Right lobe of liver (tissue), 6 donors: ENCODE measurements around the gene CCK. TPM values are rescaled to one million over a fixed set of nuclear protein-coding genes. Genes with fewer than 3 reads are reported as not detected.

Source experiments
- ATAC-seq, 4 donors: fragments of 200-7000 bp; cut with Tn5 transposase; one replicate each; pipeline ENCODE4 v1.9.1; 2020; ENCODE audit warnings: mild to moderate bottlenecking in 4 of 4, moderate library complexity in 4 of 4
- DNase-seq, 3 donors: peaks; one replicate each; pipeline ENCODE4 v3.0.0-alpha.2; 2020
- H3K27ac ChIP-seq, 3 donors: fragments of 200-600 bp; one replicate each; pipeline ENCODE4 v1.8.0; 2022
- H3K27me3 ChIP-seq, 2 donors: fragments of 200-600 bp; one replicate each; pipeline ENCODE4 v1.8.0; 2022
- H3K36me3 ChIP-seq, 4 donors: fragments of 200-600 bp; sonication (generic) in 1 of 4; one replicate each; pipeline versions ENCODE4 v1.5.1 to v1.8.0; 2017 to 2022; ENCODE audit warnings: control low read depth in 1 of 4
- H3K4me1 ChIP-seq, 4 donors: fragments of 200-600 bp; sonication (generic) in 1 of 4; one replicate each; pipeline versions ENCODE4 v1.5.1 to v1.8.0; 2017 to 2022; ENCODE audit warnings: control low read depth in 1 of 4
- H3K4me3 ChIP-seq, 3 donors: fragments of 200-600 bp; one replicate each; pipeline ENCODE4 v1.8.0; 2022
- H3K9me3 ChIP-seq, 4 donors: fragments of 200-600 bp; sonication (generic) in 1 of 4; one replicate each; pipeline versions ENCODE4 v1.5.1 to v1.8.0; 2017 to 2022; ENCODE audit warnings: control low read depth in 1 of 4
- POLR2A ChIP-seq: fragments of 450-650 bp; IDR thresholded peaks from one replicate; pipeline ENCODE4 v1.6.1; 2017; ENCODE audit warnings: antibody characterized with exemption, mild to moderate bottlenecking
- WGBS: methylation state at CpG from one replicate; pipeline ENCODE4 v1.1.6; 2018; ENCODE audit warnings: low coverage, low lambda C conversion rate; ENCODE audit not compliant: insufficient coverage; ENCODE audit errors: missing lambda C conversion rate; 5-methylcytosine and 5-hydroxymethylcytosine counted together
- intact Hi-C, 2 donors: fragments of 100-400 bp; cut with DNase I; formaldehyde crosslinking; loops; one replicate each; pipeline versions ENCODE4 v1.11.2 to v1.14.1; 2022
- total RNA-seq, 6 experiments: library from RNA; depleted of rRNA in 2 of 6; stranded (reverse); fragments of >200 nt in 2 of 6; fragmentation: NEBNext Ultra II Directional in 3 of 6; extraction: Animal tissue kit (Norgen Biotek cat#: 25700) in 3 of 6; gene quantifications; one replicate each; pipeline versions ENCODE4 v1.1.0 to v1.2.4, GENCODE V29; 2016 to 2023
- TF ChIP-seq, protein P1 (sequence below), 4 donors: fragments of 200-600 bp in 3 of 4; fragments of 450-650 bp in 1 of 4; IDR thresholded peaks; one replicate each; pipeline versions ENCODE4 v1.5.1 to v1.8.0; 2016 to 2022; ENCODE audit warnings: antibody characterized with exemption in 4 of 4, mild to moderate bottlenecking in 2 of 4
- donor health status: DM: no; HTN: yes; CAD: no.
- donor health status: DM: no; HTN: no; CAD: no.
- donor health status: DM: no; HTN: no; CAD: no.
- donor health status: DM: no; HTN: yes; CAD: no.
- donor health status: DM: no; HTN: yes; CAD: no.

The CCK gene
- total RNA-seq, 6 experiments from 2014 or later, result not detected

DNA sequence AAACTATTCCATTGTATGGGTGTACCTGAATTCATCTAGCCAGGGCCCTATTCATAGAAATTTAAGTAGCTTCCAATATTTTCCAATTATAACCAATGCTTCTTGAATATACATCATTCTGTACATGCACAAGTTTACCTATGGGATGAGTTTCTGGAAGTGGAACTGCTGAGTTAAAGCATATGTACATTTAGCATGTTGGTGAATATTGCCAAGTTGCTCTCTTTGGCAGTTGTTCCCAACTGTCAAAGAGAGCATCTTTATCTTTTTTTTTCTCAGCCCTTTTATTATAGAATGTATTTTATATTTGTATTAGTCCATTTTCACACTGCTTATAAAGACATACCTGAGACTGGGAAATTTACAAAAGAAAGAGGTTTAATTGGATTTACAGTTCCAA is 8.3 kb upstream of the CCK start:
- no peak overlapping the region for H3K4me3 ChIP-seq
- H3K9me3 ChIP-seq, result no peaks in the 10 kb centered on the region
- H3K27ac ChIP-seq, result no peak overlapping the region
- no peaks in the 10 kb centered on the region for H3K4me1 ChIP-seq
- intact Hi-C loops, result no loop called here
- DNase-seq (no peak), ATAC-seq (no peak)
- H3K36me3 ChIP-seq, result no peaks in the 10 kb centered on the region
- TF ChIP-seq, protein P1, sequence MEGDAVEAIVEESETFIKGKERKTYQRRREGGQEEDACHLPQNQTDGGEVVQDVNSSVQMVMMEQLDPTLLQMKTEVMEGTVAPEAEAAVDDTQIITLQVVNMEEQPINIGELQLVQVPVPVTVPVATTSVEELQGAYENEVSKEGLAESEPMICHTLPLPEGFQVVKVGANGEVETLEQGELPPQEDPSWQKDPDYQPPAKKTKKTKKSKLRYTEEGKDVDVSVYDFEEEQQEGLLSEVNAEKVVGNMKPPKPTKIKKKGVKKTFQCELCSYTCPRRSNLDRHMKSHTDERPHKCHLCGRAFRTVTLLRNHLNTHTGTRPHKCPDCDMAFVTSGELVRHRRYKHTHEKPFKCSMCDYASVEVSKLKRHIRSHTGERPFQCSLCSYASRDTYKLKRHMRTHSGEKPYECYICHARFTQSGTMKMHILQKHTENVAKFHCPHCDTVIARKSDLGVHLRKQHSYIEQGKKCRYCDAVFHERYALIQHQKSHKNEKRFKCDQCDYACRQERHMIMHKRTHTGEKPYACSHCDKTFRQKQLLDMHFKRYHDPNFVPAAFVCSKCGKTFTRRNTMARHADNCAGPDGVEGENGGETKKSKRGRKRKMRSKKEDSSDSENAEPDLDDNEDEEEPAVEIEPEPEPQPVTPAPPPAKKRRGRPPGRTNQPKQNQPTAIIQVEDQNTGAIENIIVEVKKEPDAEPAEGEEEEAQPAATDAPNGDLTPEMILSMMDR (IDR thresholded peaks at IDR 0.05), result no peak
- TF ChIP-seq POLR2A, result no peak
- H3K27me3 ChIP-seq, result no peaks in the 10 kb centered on the region

GRCh38 chr3:42273361-42273760 is 7.4 kb upstream of the CCK start:
- no peaks in the 10 kb centered on the region for H3K27me3 ChIP-seq
- TF ChIP-seq, protein P1 (IDR thresholded peaks at IDR 0.05), result no peak
- TF ChIP-seq POLR2A, result no peak
- H3K4me3 ChIP-seq, result no peak overlapping the region
- H3K9me3 ChIP-seq, result no peaks in the 10 kb centered on the region
- intact Hi-C loops, result no loop called here
- no peaks in the 10 kb centered on the region for H3K4me1 ChIP-seq
- no peak overlapping the region for H3K27ac ChIP-seq
- ATAC-seq, result no peak
- no peaks in the 10 kb centered on the region for H3K36me3 ChIP-seq
- DNase-seq, result no peak
- WGBS, result 10% methylated on average over 2 of the region's 2 CpGs

GRCh38 chr3:42271786-42272185 is 5.8 kb upstream of the CCK start:
- Histone ChIP-seq H3K27me3 (no peaks in the 10 kb centered on the region), H3K36me3 (no peaks in the 10 kb centered on the region), H3K9me3 (no peaks in the 10 kb centered on the region), H3K4me1 (no peaks in the 10 kb centered on the region), H3K27ac (no peak overlapping the region), H3K4me3 (no peak overlapping the region)
- no peak for ATAC-seq
- no peak for DNase-seq
- TF ChIP-seq POLR2A, result no peak
- TF ChIP-seq, protein P1 (IDR thresholded peaks at IDR 0.05), result no peak
- intact Hi-C loops, result no loop called here

- no peaks in the 10 kb centered on the region for H3K9me3 ChIP-seq
- no peak for TF ChIP-seq POLR2A
- TF ChIP-seq, protein P1 (IDR thresholded peaks at IDR 0.05), result no peak
- H3K4me1 ChIP-seq, result no peaks in the 10 kb centered on the region
- 60% methylated on average over 1 of the region's 1 CpG for WGBS
- DNase-seq (no peak), ATAC-seq (no peak)
- H3K27ac ChIP-seq, result no peak overlapping the region
- H3K36me3 ChIP-seq, result no peaks in the 10 kb centered on the region
- intact Hi-C loops, result no loop called here
- no peak overlapping the region for H3K4me3 ChIP-seq
- H3K27me3 ChIP-seq, result peaks cover 0 to under 1% of the 10 kb centered on the region in 2 donors
Observed at GRCh38 chr3:42270561-42270960, 4.6 kb upstream of the CCK start.

GRCh38 chr3:42269647-42270046 is 3.7 kb upstream of the CCK start:
- WGBS, result 53% methylated on average over 7 of the region's 7 CpGs
- Histone ChIP-seq H3K9me3 (no peaks in the 10 kb centered on the region), H3K4me1 (no peaks in the 10 kb centered on the region), H3K27ac (no peak overlapping the region), H3K36me3 (no peaks in the 10 kb centered on the region), H3K4me3 (no peak overlapping the region), H3K27me3 (peaks cover 2 to 7% of the 10 kb centered on the region in 2 donors)
- intact Hi-C loops, result loop anchor here in 1 of 2 donors (10.0 kb wide), 1 partner anchor 165 kb away; no protein-coding TSS in a partner anchor
- TF ChIP-seq POLR2A, result no peak
- TF ChIP-seq, protein P1 (IDR thresholded peaks at IDR 0.05), result no peak
- no peak for DNase-seq
- ATAC-seq, result no peak
